HG03103 (cell line): ENCODE measurements around the gene NSRP1.
"Not testable (repeated sequence)": the region's sequence is repeated elsewhere in the genome, so short reads cannot be mapped to it uniquely, and the experiment has no call there.

Experiments
- ATAC-seq: cut with Tn5 transposase; IDR thresholded peaks from one replicate; pipeline ENCODE4 v1.9.1; 2021; ENCODE audit warnings: low read depth; ENCODE audit not compliant: unreplicated experiment

Gene NSRP1

GRCh38 chr17:30220414-30220813 lies 103.8 kb downstream of the NSRP1 start:
- ATAC-seq, result no peak

- no peak for ATAC-seq
These were observed 104.7 kb downstream of the NSRP1 start for GRCh38 chr17:30221346-30221745.

GRCh38 chr17:30222251-30222650 lies 105.6 kb downstream of the NSRP1 start:
- ATAC-seq, result no peak

GRCh38 chr17:30222721-30223175 lies 106.1 kb downstream of the NSRP1 start:
- ATAC-seq, result no peak

- no peak for ATAC-seq
These were observed 107.9 kb downstream of the NSRP1 start for GRCh38 chr17:30224419-30224960.

- no peak for ATAC-seq
These were observed 108.5 kb downstream of the NSRP1 start for GRCh38 chr17:30225112-30225511.

- ATAC-seq, result no peak
These were observed 109.4 kb downstream of the NSRP1 start for GRCh38 chr17:30225919-30226553.

- no peak for ATAC-seq
These were observed 110.3 kb downstream of the NSRP1 start for GRCh38 chr17:30226878-30227277.

GRCh38 chr17:30228011-30228410 lies 111.4 kb downstream of the NSRP1 start:
- ATAC-seq, result no peak

GRCh38 chr17:30229012-30229411 lies 112.4 kb downstream of the NSRP1 start:
- ATAC-seq, result no peak

- ATAC-seq, result not testable (repeated sequence)
These were observed 113.4 kb downstream of the NSRP1 start for GRCh38 chr17:30230009-30230408.

GRCh38 chr17:30230596-30231125 lies 114.0 kb downstream of the NSRP1 start:
- no peak for ATAC-seq

- ATAC-seq, result no peak
These were observed 115.6 kb downstream of the NSRP1 start for GRCh38 chr17:30232015-30232823.

GRCh38 chr17:30232824-30233427 lies 116.3 kb downstream of the NSRP1 start:
- ATAC-seq, result no peak

- ATAC-seq, result no peak
These were observed 117.7 kb downstream of the NSRP1 start for GRCh38 chr17:30234296-30234695.

- ATAC-seq, result no peak
These were observed 118.3 kb downstream of the NSRP1 start for GRCh38 chr17:30234964-30235363.

- no peak for ATAC-seq
These were observed 119.0 kb downstream of the NSRP1 start, which contains the start of gene SLC6A4 for GRCh38 chr17:30235386-30236296. SLC6A4 (minus strand) TSS chr17:30235697; CDS start chr17:30221958, 13,739 bp downstream.
